HG03025 (cell line): ENCODE measurements around the gene MEP1A.
"Not testable (repeated sequence)": the region's sequence is repeated elsewhere in the genome, so short reads cannot be mapped to it uniquely, and the experiment has no call there.

Experiments
- ATAC-seq: cut with Tn5 transposase; IDR thresholded peaks from one replicate; pipeline ENCODE4 v1.9.1; 2021; ENCODE audit warnings: mild to moderate bottlenecking, moderate library complexity; ENCODE audit not compliant: unreplicated experiment, low FRiP score

The MEP1A gene, protein sequence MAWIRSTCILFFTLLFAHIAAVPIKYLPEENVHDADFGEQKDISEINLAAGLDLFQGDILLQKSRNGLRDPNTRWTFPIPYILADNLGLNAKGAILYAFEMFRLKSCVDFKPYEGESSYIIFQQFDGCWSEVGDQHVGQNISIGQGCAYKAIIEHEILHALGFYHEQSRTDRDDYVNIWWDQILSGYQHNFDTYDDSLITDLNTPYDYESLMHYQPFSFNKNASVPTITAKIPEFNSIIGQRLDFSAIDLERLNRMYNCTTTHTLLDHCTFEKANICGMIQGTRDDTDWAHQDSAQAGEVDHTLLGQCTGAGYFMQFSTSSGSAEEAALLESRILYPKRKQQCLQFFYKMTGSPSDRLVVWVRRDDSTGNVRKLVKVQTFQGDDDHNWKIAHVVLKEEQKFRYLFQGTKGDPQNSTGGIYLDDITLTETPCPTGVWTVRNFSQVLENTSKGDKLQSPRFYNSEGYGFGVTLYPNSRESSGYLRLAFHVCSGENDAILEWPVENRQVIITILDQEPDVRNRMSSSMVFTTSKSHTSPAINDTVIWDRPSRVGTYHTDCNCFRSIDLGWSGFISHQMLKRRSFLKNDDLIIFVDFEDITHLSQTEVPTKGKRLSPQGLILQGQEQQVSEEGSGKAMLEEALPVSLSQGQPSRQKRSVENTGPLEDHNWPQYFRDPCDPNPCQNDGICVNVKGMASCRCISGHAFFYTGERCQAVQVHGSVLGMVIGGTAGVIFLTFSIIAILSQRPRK

DNA sequence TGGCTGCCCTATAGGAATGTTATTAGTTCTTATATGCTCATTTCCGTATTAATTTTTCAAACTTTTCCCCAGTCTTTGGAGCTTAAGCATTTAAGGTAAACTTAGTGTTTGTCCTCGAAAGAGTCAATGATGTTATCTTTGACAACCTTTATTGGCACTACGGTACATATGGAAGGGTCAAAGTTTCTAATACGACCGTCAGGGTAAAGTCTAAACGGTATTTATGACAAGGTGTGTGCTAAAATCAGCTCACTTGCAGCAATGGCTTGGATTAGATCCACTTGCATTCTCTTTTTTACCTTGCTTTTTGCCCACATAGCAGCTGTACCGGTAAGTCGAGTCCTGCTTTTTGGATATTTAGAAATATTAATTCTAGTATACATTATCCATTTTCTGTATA is at the start of gene MEP1A:
MEP1A (plus strand) TSS at position 252 of the 400 bp plus-strand sequence; CDS start at position 262, 10 bp downstream.
- no peak for ATAC-seq

DNA sequence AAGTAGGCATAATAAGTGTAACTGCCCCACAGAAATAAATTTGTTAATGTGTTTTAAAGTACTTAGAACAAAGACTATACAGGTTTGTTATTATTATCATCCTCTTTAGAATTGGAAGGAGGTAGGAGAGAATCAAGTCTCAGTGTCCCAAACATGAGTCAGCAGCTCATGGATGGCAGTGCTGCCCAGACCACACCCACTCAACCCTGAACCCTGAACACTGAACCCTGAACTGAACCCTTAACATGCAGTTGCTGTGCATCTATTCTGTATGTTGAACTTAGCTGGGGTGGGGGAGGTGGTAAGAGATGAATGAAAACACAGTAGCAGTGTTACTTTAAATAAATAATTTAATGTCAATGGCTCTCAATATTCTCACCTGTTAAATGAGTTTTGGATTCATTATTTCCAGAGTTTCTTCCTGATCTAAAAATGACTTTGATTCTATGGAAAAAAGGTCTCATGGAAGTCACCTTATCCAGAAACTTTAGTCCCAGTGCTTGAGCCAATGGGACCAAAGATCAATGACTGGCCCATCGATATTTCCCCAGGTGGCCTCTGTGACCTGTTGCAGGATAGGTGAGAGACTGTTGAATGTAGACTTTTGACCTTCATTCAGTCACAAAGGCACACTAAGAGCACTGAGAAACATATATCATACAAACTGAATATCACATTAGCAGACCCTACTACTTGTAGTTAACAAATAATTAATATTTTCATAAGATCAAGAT is 49.6 kb upstream of the MEP1A start:
- no peak for ATAC-seq

DNA sequence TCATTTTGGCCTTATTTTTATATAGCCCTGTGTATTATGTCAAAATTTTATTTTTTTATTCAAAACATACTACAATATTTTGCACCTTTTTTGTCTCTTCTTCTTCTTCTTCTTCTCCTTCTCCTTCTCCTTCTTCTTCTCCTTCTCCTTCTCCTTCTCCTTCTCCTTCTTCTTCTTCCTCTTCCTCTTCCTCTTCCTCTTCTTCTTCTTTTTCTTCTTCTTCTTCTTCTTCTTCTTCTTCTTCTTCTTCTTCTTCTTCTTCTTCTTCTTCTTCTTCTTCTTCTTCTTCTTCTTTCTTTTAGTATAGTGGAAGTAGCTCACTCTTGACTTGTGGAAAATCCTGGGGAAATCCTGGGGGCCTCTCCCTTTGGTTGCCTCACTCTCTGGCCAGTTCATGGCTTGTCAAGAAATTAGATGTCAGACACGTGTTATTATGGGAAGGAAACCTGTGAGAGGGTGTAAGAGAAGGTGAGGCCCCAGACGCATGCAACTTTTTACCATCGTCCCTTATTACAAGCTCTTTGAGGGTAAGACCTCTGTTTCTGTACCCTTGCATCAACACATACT is 48.9 kb upstream of the MEP1A start:
- not testable (repeated sequence) for ATAC-seq

DNA sequence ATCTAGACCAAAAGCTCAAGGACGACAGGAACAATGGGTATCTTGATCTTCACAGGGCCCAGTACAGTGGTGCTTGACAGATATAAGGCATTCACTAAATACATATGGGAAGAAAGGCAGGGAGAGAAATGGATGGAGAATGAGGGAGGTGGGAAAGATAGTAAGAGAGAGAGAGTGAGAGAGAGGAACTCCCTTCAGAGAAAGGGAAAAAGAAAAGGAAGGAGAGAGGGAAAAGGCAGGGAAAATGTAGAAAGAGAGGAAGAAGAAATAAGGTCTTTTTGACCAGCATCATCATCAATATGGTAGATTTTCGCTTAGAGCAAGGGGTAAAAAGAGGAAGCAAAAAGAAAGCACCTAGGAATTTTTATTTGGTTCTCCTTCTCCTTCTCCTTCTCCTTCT is 47.2 kb upstream of the MEP1A start:
- no peak for ATAC-seq

DNA sequence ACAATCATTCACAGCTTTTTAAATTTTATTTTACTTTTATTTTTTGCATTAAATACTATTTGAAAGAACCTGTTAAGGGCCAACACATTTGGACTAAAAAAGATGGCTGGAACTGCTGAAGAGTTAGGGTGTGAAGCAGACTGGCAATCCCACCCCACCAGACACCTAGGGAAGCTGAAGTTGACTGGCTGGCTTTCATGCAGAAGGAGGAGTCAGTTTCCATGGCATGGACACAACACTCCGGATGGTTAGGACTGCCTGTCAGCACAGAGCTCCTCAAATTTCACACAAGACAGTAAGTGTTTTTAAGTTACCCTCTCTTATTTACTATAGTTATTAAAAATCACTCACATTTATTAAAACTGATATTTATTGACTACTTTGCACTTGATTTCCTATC is 46.5 kb upstream of the MEP1A start, which contains the start of gene ANKRD66:
ANKRD66 (plus strand) TSS at position 238 of the 400 bp plus-strand sequence. CDS start 5,016 bp downstream, outside the sequence.
- ATAC-seq = no peak

DNA sequence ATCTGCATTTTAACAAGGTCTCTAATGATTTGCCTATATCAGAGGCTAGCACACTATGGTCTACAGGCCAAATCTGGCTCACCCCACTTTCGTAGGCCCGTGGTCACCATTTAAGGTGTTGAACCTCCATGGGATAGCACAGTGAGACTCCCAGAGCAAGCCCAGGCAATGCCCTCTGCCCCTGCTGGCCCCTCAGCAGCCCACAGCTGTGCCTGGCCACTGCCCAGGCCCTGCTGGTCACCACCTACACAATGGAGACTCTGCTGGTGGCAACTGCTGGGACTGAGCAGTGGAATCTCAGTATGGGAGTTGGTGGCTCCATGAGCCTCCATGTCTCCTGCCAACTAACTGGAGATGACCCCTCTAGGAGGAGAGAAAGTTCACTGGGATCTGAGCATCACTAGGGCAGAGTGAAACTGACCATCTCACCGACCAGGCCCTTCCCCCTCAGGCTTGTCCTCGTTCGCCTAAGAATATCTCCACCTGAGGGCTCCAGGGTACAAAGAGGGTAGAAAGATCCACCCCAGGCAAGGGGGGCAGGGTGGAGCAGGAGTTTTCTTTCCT is 44.2 kb upstream of the MEP1A start:
- no peak for ATAC-seq

DNA sequence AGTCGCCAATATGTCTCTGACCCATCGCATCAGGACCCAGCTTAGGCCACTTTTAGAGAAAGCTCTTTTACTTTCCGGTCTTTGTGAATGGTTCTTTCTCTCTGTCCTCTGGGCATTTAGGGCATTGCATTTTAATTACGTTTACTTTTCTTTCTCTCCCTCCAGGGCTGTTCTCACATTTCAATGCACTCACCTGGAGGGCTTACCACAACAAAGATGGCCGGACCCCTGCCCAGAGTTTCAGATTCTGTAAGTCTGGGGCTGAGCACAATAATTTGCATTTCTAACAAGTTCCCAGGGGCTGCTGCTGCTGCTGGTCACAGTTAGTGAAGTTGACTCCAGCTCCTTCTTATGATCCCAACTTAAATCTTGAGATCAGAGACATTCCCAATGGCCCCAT is 43.5 kb upstream of the MEP1A start:
- ATAC-seq = no peak

DNA sequence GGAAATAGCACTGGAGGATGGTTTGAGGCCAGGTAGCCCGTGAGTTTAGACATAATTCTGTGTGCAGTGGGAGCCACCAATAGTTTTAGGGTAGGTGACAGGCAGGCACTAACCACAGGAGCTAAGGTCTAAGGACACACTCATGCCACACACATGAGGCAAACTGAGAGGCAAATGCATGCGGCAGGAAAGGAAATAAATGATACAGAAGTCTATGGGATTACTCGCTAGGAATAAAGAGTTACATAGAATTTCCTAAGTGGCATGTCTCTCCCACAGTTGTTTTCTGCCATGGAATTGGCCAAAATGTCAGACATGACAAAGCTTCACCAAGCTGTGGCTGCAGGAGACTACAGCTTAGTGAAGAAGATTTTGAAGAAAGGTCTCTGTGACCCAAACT is 41.5 kb upstream of the MEP1A start:
- no peak for ATAC-seq

DNA sequence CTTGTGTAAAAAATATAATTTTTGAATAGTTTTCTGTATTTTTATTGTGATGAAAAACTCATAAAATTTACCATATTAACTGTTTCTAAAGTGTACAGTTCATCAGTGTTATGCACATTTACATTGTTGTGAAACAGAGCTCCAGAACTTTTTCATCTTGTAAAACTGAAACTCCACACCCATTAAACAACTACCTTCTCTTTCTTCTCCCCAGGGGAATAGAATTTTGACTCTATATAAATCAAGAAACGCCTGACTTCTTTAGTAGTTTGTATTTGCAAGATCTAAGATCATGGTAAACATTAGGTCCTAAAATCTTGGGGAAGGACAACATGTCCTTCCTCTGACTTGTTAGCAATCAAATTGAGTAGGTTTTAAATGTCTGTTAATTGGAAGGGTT is 37.3 kb upstream of the MEP1A start:
- ATAC-seq = no peak

DNA sequence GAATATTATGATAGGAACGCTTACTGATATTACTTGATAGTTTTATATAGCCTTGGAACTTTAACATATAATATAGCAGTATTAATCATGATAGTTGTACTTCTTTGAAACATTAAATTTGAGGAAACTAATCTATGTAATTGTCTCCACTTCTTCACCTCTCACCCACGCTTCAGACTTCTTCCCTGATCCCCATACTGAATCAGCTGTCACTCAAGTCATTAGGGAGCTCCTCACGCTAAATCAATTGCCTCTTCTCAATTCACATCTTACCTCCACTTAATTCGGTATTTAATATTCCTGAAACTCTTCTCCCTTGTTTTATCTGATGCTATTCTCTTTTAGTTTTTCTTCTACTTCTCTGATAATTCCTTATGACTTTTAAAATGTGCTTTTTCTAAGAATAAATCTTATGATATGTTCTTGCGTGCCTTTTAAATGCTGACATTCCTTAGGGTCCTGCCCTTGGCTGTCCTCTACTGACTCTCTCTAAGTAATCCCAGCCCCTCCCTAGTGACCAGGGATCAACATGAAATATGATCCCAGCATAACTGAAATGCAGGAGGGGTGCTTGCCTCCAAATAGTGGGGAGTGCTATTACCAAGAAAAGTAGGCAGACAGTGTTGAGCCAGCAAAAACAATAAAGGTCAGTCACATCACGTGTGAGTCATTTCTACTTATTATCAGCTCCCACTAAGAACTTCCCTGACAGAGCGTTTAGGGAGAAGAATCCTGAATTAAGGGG is 36.5 kb upstream of the MEP1A start:
- no peak for ATAC-seq

DNA sequence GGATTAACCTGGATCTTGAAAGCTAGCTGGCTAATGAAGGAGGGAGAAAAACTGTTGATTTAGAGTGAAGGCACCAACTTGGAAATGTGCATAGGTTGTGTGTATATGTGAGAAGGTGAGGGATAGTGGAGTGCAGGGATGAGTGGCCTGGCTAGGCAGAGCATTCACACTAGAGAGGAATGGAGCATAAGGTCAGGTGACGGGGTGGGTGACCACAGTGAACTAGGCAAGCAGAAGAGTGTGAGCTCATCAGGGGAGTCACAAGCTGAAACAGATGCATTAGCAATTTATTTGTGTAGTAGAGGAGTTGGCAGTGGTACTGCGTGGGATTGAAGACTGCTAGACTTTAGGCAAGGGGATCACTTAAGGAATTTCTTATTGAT is 36.0 kb upstream of the MEP1A start:
- ATAC-seq = no peak

DNA sequence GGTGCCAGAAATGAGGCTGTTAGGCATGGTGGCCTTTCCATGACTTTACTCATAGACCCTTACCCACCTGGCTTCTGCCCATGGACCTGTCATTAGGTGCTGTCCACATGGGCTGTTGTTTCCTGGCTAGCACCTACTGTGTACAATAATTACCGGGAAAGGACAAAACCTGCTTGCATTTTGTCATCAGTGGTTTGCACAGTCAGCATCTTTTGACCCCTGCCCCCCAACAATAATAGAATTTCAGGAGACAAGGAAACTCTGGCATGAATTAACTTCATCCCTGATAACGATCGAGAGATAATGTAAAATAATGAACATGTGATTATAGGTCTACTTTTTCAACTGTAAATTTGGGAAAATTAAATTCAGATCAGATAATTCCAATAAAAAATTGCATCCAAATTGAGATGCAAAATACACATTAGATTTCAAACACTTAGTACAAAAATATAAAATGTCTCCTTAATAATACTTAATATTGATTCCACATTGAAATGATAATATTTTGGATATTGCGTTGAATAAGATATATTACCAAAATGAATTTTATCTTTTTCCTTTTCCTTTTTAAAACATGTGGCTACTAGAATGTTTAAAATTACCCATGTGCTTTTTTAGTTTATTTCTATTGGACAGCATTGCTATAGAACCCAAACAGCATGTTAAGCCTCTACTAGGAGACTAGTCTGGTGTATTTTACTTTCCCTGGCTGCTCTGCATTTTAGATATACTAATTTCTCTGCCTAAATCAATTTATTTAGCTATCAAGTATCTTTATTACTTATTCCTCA is 34.0 kb upstream of the MEP1A start:
- ATAC-seq = no peak

DNA sequence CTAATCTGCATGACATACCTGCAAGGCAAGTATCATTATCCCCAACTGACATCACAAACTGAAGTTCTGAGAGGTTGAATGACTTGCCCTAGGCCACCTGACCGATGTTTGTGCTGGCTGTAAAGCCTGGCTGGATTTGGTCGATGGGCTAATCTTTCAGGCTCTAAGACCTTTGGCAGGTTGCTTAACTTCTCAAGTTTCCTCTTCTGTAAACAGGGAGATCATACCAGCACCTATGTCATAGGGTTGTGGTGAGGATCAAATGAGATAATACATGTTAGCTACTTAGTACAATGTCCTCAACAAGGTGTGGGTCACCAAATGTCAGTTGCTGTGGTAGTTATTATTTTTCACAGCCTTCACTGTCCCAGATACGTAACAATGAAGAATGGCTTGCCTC is 32.3 kb upstream of the MEP1A start:
- no peak for ATAC-seq

DNA sequence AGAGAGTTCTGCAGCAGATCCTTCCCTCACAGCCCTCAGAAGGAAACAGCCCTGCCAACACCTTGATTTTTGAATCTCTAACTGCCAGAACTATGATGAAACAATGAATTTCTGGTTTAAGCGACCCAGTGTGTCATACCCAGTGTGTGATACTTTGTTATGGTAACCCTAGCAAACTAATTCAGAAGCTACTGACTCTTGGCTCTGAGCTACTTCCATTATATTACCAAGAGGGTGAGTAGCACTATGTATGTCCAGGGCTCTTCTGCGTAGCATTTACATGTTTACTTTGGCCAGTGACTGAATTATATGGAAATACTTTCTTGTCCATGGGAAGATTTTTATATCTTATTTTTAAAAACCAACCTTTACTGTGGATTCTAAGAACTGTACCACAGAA is 29.7 kb upstream of the MEP1A start:
- no peak for ATAC-seq

DNA sequence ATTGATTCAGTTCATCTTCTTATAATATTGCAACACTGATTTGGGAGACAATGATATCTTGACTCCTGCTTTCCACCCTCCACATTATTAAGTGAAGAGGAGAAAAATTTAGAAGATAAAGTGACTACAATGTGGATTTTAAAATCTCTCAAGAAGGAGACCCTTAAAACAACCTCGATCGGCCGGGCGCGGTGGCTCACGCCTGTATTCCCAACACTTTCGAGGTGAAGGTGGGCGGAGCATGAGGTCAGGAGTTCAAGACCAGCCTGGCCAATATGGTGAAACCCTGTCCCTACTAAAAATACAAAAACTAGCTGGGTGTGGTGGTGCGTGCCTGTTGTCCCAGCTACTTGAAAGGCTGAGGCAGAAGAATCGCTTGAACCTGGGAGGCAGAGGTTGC is 28.9 kb upstream of the MEP1A start:
- ATAC-seq = not testable (repeated sequence)

DNA sequence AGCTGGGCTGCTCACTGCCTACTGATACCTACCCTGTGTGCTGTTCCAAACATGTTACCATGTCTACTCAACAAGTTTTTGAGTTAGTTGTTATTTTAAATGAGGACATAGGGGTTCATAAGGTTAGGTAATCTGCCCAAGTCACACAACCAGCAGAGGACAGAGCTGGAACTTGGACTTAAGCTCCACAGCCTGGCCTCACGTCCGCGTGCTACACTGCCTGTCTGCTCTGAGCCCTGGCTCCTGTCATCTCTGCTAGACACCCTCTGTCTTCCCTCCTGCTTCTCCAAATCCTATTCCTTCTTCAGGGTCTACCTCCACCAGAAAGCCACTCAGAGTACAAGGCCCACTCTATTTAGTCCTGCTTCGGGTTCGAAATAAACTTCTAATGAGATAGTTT is 28.2 kb upstream of the MEP1A start:
- no peak for ATAC-seq

DNA sequence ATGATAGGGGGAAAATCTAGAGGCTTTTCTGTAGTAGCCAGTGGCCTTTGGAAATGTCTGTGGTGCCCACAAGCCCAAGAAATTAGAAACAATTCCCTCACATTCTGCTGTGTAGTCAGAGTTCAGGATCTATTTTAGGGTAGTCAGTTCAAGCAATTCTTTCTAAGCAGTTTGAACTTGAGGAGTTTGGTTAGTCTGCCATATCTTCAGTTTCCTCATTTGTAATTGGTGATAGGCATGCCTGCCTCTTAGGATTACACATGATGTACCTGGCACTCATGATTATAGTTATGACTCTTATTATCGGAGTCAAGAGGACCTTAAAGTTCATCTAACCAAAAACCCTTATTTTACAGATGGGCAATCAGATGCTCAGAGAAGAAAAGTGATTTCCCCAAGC is 21.2 kb upstream of the MEP1A start:
- no peak for ATAC-seq

DNA sequence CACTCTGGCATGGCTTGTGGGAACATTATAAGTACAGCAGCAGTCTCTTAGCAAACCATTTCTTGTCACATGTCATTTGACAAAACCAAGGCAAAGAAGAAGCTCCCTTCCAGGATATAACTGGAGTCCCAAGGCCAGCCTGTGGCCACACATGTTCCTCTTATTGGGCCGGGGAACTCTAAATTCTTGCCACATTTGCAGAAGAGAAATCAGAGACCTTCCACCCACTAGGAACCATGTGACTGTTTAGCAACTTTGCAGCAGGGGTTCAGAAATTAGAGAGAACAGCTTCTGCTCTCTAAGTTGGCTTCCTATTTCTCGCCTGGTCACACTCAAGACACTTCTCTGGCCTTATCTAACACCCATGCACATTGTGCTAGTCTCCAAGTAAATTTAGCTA is 20.4 kb upstream of the MEP1A start:
- peak; percentile 73 for ATAC-seq
